ENCODE results near the gene AMOT.

Gene AMOT

DNA sequence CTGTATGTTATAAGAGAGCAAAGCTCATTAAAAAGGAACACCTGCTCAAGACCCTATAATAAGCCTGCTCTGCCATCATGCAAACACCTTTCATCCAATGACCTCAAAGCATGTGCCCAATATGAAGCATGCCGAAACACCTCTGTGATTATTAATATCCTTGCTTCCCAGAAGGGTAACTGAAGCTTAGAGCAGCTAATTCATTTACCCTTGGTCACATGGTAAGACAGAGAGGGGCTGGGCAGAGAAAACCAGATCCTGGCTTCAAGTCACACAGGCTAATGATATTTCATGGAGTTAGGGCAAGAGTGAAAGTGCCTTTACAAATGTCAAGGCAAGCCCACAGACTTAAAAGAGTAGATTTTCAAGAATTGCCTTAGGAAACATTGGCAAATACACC is 5.6 kb downstream of the AMOT start:
- DNase-seq, result no peak

- peak; percentile 67 for DNase-seq
Measured at GRCh38 chrX:112834031-112834845, 6.4 kb downstream of the AMOT start.

DNA sequence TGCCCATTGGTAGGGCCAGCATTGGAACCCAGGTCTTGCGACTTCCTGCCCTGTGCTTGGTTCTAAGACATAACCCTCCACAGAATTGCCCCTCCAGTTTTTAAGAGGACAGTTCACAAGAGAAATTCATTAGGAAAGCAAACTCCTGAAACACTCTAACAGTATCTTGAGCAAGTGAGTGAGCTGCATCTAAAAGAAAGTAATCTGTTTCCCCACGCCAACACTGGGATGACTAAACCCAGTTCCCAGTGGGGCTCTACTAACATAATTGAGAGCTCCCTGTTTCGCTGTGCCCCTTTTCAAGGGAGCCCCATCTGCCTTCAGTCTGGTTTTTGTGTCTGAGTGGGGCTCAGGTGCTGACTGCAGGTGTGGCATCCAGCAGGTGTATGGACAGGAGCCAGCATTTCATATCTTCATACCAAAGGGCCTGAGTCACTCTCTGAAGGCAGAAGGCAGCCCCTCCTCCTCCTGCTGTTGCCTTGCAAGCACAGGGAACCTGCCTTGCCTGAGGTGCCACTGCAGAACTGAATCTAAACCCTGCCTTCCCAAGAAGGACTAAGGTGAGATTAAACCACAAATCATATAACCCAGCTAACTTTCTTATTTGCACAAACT is 8.0 kb downstream of the AMOT start:
- DNase-seq, result no peak

DNA sequence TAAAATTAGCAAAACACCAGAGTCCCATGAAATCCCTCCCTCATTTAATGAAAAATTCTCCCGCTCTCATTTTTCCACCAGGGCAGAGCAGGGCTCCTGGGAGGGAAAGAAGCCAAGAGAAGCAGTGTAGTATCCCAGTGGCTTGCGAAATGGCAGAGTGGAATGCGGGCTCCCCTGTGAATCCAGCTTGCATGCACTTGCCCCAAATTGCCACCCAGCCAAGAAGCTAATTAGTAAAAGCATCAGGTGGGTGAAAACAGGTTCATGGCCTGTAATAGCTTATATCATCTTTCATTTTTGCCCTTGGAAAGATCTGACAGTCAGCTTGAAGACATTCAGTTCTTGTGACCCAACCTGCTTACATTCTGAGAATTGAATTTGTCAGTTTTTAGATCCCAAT is 10.1 kb downstream of the AMOT start:
- no peak for DNase-seq

DNA sequence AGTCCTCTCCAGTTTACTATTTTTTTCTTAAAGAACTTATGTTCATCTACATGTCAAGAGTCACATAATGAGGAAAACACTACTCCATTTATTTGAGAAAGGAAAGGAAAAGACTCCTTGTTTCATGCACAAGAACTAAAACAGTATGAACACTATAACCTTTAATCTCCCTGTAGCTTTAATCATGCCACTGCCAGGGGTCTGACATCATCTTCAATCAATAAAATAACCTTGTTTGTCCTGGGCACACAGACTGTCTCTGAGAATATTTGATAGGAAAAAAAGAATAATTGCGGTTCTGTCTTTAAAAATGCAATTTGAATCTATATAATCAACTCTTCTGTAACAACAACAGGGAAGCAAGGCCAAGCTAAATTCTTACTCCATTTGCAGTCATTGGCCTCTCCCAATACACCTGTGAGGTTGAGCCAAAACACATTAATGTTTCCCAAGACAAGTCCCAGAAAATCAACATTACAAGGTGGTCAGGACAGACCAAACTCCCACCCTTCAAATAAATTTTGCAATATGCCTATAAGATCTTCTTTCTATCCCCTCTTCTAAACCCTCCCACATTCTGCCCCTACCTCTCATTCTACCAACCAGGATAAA is 13.2 kb downstream of the AMOT start:
- DNase-seq, result no peak

DNA sequence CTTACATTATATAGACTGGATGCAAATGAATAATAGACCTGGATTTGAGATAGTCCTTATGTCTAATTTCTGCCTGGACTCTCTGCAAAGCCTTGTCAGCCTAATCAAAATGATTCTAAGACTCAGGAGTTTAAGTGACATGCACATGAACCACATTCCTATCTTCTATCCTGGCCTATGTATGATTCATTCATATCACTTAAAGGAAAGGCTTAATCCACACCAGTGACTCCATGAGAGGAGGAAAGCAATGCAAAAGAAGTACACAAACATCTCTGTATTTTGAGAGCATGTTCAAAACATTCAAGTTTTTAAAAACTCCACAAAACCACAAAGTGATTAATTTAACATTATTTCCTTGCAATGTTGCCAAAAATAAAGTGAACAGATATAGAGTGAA is 14.6 kb downstream of the AMOT start:
- peak; percentile 56 for DNase-seq

- no peak for DNase-seq
Measured at GRCh38 chrX:112822892-112823291, 17.7 kb downstream of the AMOT start.

DNA sequence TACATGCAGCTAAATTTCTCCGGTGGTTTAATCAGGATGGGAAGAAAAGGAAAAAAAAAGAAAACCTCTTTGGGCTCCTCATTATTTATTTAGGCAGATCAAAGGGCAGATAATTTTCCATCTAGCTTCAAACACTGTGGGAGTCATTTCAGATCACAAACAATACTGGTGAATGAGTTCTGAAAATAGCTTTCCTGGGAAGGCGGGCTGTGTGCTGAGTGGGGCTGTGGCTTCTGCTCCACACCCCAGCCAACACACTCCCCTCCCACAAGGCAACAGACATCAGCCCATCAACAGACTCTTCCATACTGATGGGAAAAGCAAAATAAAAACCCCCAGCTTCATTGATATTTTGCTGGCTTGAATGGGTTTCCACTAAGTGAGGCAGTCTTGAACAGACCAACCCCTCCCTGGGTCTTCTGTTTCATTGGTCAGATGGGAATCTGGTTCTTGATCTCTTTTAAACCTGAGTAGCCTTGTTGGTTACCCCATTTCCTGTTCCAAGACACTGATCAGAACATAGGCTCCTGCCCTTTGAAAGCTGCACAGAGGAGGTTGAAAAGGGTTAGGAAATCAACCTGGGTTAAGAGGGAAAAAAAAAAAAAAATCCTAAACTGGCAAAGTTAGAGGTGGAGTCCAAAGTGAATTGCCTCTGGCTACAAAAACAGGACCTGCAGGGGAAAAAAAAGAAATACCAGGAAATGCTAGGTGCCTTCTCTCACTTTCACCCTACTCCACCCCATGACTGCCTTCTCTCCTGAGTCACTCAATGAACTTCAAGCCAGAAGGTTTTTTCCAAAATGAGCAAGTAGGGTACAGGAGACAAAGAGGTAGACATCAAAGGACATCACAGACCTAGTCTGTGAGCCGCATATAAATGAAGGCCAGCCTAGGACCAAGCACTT is 20.0 kb downstream of the AMOT start:
- DNase-seq, result no peak

DNA sequence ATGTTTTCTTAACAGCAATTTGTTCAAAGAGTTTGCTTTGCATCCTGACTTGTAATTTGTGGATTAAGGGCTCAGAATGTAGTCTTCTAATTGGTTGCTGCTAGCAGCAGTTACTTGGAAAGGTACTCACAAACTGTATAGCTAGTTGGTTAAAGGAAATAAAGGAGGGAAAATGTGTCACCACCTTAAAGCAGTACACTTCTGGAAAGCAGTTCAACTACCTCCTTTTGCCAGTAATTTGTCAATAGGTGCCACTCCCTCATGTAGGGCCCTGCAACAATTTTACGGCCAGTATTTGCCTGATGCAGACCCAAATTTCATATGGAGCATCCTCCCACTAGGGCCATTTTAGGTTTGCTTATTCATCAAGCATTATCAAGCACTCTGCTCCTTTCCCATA is 20.8 kb downstream of the AMOT start:
- DNase-seq, result no peak

GRCh38 chrX:112819008-112819640 is 21.5 kb downstream of the AMOT start:
- DNase-seq, result peak; percentile 71

DNA sequence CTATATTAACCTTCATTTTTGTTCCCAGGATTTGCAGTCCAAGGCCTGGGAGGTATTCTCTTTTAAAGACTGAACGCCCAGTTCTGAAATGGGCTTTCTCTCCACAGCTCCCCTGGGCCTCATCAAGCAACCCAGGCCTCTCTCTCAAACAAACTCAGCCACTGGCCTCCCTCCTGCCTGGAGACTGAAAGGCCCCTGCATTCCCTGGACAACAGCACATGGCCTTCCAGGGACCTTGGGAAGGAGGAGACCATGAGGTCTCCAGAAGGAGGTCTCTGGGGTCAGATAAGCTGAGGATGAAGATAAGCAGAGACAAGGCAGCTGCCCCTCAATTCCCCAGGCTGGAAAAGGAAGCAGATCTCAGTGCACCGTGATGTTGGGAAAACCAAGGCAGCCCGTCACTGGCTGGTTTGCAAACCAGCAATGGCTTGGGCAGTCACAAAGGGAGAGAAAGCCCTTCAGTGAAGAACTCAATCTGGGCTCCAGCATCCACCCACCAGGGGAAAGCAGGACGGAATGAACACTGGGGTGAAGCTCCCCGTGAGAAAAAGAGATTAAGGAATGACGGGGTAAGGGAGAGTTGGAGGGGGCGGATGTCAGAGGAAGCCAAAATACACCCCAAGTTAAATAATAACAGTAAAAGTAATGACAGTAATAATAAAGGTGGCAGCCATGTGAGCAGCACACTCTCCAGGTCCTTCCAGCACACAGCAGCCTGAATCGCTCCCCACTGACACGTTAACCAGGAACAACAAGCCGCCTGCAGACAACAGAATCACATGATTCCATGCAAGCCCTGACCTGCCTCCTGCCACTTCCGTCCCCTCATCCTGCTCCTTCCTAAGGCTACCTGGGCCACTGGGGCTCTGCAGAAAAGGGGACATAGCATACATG is 22.3 kb downstream of the AMOT start:
- no peak for DNase-seq

DNA sequence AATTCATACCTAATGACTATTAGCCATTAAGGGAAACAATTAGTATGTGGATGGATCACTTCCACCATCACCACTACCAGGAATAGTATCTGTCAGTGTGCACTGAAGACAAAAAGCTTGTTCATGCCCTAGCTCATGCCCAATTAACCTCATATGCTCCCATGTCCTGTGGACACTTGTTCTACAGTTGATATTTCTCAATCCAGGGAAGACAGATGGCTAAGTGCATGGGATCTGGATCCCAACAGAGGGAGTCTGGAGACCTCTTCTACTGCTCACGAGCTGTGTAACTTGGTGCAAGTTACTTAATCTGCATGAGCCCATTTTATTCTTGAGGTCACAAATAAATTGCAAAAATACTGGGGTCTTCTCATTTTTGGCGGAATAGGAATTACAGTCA is 23.7 kb downstream of the AMOT start:
- DNase-seq, result no peak

GRCh38 chrX:112814496-112814895 is 26.1 kb downstream of the AMOT start:
- no peak for DNase-seq

DNA sequence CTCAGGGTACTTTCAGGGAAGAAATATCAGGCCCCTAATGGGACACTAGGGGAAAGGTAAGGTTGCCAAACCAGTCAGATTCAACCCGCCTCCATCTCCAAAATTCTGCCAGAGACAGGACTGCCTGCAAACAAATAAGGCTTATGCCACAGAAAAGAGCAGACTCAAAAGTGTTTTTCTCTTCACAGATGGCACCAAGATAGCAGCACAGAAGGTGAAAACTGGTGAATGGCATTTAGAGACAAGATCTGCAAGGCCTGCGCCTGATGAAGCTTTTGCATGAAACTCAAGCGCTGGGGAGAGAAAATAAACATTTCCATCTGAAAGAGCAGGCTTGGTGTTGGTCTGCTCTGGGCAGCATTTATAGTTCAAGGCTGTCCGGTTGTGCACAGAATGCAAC is 27.9 kb downstream of the AMOT start:
- DNase-seq, result no peak

DNA sequence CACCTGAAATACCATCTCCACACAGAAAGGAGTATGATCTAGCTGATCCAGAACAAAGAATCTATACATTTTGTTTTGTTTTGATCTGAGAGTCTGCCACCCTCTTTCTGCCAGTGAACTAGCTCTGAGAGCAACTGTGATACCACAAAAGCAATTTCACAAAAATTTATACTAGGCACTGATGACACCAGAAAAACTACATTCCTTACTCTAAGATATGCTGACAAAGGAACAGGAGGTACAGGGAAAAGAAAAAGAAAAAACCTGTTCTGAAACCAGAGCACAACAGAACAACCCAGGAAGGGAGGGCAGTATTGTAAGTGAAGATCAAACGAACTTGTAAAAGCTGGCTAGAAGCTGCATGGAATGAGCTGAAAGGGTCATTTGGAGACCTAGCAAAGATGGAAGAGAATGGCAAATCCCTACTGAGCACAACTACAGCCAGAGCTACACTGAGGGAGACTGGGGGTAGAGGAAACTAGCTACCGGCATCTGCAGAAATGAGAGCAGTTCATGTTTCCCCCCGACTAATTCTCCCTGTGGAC is 31.9 kb downstream of the AMOT start:
- no peak for DNase-seq

DNA sequence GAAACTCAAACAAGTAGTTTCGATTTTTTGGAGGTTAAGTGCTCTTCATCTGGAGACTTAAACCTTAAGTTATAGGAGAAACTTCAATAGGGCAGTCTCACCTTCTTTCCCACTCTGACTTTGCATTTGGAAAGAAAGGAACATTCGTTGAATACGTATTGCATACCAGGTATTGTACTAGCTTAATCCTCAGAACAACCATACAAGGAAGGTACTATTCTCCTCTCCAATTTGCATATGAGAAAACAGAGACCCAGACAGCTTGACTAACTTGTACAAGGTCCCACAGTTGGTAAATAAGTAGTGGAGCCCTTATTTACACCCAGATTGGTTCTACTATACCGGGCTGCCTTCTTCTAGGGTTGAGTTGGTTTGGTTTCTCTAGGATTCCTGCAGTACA is 32.6 kb downstream of the AMOT start:
- DNase-seq, result no peak

DNA sequence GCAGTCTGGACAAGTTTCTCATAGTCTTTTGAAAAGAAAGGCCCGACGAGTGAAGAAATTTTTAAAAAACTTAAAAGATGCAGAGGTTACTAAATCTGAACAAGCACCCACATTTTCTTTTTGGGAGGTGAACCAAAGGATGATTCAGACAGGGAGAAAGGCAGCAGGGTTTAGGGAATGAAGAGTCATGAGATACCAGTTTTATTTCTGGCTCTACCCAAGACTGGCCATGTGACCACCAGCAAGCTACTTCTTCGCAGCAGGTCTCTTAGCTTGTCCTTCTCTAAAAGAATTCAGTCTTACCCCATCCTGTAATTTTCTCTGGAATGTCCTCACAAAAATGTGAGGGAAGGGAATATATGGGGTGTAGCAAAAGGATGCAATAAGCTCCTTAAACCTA is 37.6 kb downstream of the AMOT start:
- no peak for DNase-seq

GRCh38 chrX:112802541-112802940 is 38.1 kb downstream of the AMOT start:
- DNase-seq, result no peak

DNA sequence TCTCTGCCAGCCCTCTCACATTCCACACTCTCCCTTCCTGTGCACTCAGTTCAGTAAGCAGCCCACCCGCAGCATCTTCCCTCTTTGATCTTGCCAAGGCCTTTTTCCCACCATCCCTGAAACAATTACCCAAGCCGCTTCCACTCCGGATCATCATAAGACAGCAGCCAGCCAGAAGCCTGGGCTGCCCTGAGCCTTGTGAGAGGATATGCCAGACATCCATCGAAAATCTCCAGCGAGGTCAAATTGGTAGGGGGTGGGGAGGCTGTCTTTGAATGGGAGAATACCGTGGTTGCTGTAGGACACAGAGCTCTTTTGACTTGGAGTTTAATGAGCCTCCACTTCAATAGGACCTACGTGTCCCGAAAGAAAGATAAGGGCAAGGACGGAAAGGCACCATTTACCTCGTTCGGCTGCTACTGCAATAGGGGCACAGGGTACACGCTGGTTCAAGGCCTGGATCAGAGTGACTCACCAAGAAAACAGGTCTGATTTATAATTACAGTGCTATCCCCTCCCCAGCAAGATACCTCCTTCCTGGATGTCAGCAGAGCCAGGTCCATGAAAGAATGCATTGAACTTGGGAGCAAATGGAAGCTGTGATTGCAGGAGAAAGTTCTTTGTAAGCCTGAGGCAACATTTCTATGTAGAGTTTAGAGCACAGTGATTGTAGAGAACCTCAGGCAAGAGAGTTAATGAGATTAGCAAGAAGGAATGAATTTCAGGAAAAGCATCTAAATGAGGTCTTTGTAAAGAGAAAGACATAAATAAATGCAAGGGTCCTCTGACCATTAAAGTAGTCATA is 39.5 kb downstream of the AMOT start:
- DNase-seq, result no peak

DNA sequence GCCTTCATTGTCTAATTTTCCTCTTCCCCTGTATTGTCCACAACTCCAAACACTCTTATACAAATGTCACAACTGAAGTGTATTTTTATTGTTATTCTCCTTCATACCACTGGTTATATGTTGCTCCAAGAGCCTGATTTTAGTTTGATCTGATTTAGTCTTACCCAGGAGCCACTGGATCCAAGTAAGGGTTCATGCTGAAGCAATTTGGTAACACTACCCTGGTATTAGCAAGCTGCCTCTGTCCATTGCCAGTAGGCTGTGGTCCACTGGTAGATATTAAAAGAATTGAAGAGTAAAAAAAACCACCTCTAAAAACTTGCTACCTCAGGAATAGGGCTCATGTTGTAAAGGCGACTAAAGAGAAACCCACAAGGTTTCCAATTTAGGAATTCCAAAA is 41.2 kb downstream of the AMOT start:
- no peak for DNase-seq

GRCh38 chrX:112798736-112799135 is 41.9 kb downstream of the AMOT start:
- peak; percentile 3 for DNase-seq
